HCT116 (cell line): ENCODE measurements around the gene GMDS. TPM values are rescaled to one million over a fixed set of nuclear protein-coding genes. Genes with fewer than 3 reads are reported as not detected.

Experiments
- ATAC-seq: fragments of 200-7000 bp; cut with Tn5 transposase; 2 replicates; pipeline ENCODE4 v1.9.1; 2020; ENCODE audit warnings: mild to moderate bottlenecking, moderate library complexity
- BruUV-seq: library from RNA; stranded (reverse); fragments of 400-500 nt; replicated peaks from 2 replicates; lab custom pipeline; 2021; lab: Mats Ljungman, UMichigan
- CTCF ChIA-PET: fragments of 300-600 bp; sonication (Branson Sonifier 250); formaldehyde crosslinking; loops from one replicate; lab custom pipeline; 2021; ENCODE audit warnings: antibody characterized with exemption; lab: Charles Lee
- POLR2A ChIA-PET: fragments of 300-600, 350-600 bp; sonication (Branson Sonifier 250); formaldehyde crosslinking; loops from one replicate; lab custom pipeline; 2021; ENCODE audit warnings: antibody characterized with exemption; lab: Charles Lee
- RAD21 ChIA-PET, 2 experiments: fragments of 300-600 bp; sonication (Branson Sonifier 250); formaldehyde crosslinking; loops; one replicate each; lab custom pipeline; 2023; ENCODE audit warnings: low total read pairs in 2 of 2; ENCODE audit not compliant: uncharacterized antibody in 2 of 2, unreplicated experiment in 2 of 2, low non-redundant PET in 1 of 2; lab: Charles Lee
- DNase-seq: peaks from one replicate; pipeline ENCODE4 v3.0.0-alpha.2; 2010; ENCODE audit warnings: low read depth, low spot score
- H2AFZ ChIP-seq: fragments of 200-600 bp; shearing (Covaris generic), sonication (generic); 2 replicates; pipeline ENCODE4 v1.6.1; 2017; ENCODE audit warnings: low read depth, mixed run types, mixed read lengths, antibody characterized with exemption, low read length; ENCODE audit not compliant: poor library complexity, severe bottlenecking
- H3K27ac ChIP-seq: 2 replicates; pipeline ENCODE4 v1.5.1; 2012; ENCODE audit warnings: low read depth, low read length
- H3K27me3 ChIP-seq: fragments of 200-600 bp; sonication (generic); 2 replicates; pipeline ENCODE4 v1.6.1; 2016; ENCODE audit warnings: mixed run types, low read length, mixed read lengths; ENCODE audit not compliant: insufficient read depth
- H3K36me3 ChIP-seq, 2 experiments: fragments of 200-500 bp in 1 of 2; fragments of 200-600 bp in 1 of 2; sonication (Bioruptor generic) in 1 of 2; sonication (generic) in 1 of 2; 2 replicates each; pipeline versions ENCODE4 v1.5.1 to v1.6.1; 2014 to 2016; ENCODE audit warnings: low read length in 2 of 2, inconsistent platforms in 1 of 2, mixed read lengths in 1 of 2, mixed run types in 1 of 2; ENCODE audit not compliant: insufficient read depth in 2 of 2, control insufficient read depth in 1 of 2
- H3K4me1 ChIP-seq, 2 experiments: fragments of 200-600 bp in 1 of 2; sonication (generic) in 1 of 2; 2 replicates each; pipeline versions ENCODE4 v1.5.1 to v1.6.1; 2012 to 2017; ENCODE audit warnings: low read length in 2 of 2, inconsistent platforms in 1 of 2, mild to moderate bottlenecking in 1 of 2, mixed read lengths in 1 of 2, mixed run types in 1 of 2, moderate library complexity in 1 of 2; ENCODE audit not compliant: insufficient read depth in 2 of 2, control insufficient read depth in 1 of 2
- H3K4me2 ChIP-seq: fragments of 200-600 bp; sonication (generic); 2 replicates; pipeline ENCODE4 v1.6.1; 2017; ENCODE audit warnings: mixed run types, low read length, mixed read lengths
- H3K4me3 ChIP-seq, 2 experiments: fragments of 200-600 bp in 1 of 2; sonication (generic) in 1 of 2; replicated peaks in 1 of 2; 2 replicates each; pipeline ENCODE4 v1.5.1; 2011 to 2016; ENCODE audit warnings: low read length in 2 of 2, control low read depth in 1 of 2, low read depth in 1 of 2, mild to moderate bottlenecking in 1 of 2, mixed read lengths in 1 of 2, mixed run types in 1 of 2
- H3K79me2 ChIP-seq: fragments of 200-600 bp; sonication (generic); 2 replicates; pipeline ENCODE4 v1.6.1; 2017; ENCODE audit warnings: mild to moderate bottlenecking, mixed run types, low read length, moderate library complexity, mixed read lengths; ENCODE audit not compliant: insufficient read depth
- H3K9ac ChIP-seq: fragments of 200-600 bp; sonication (generic); 2 replicates; pipeline ENCODE4 v1.6.1; 2016; ENCODE audit warnings: low read length, mixed read lengths
- H3K9me2 ChIP-seq: fragments of 200-600 bp; sonication (generic), shearing (Covaris generic); 2 replicates; pipeline ENCODE4 v1.6.1; 2017; ENCODE audit warnings: mixed run types, mild to moderate bottlenecking, moderate library complexity; ENCODE audit not compliant: insufficient read depth
- H3K9me3 ChIP-seq, 2 experiments: fragments of 200-500 bp in 1 of 2; fragments of 200-600 bp in 1 of 2; sonication (Bioruptor generic) in 1 of 2; sonication (generic) in 1 of 2; 2 replicates each; pipeline ENCODE4 v1.6.1; 2014 to 2017; ENCODE audit warnings: low read length in 2 of 2, mixed read lengths in 2 of 2, inconsistent platforms in 1 of 2, low read depth in 1 of 2, mild to moderate bottlenecking in 1 of 2, mixed run types in 1 of 2, moderate library complexity in 1 of 2; ENCODE audit not compliant: control insufficient read depth in 1 of 2, insufficient read depth in 1 of 2
- H4K20me1 ChIP-seq: fragments of 200-600 bp; sonication (generic), shearing (Covaris generic); 2 replicates; pipeline ENCODE4 v1.6.1; 2017; ENCODE audit warnings: mixed run types, mild to moderate bottlenecking, moderate library complexity; ENCODE audit not compliant: insufficient read depth
- ATF3 ChIP-seq: IDR thresholded peaks from 2 replicates; pipeline ENCODE4 v1.6.1; 2012
- CTCF ChIP-seq, 3 experiments: fragments of 200-600 bp in 1 of 3; sonication (generic) in 1 of 3; IDR thresholded peaks in 2 of 3; conservative IDR thresholded peaks in 1 of 3; 2 replicates each; pipeline ENCODE4 v1.5.1; 2012 to 2017; ENCODE audit warnings: low read depth in 2 of 3, low read length in 2 of 3, antibody characterized with exemption in 1 of 3, borderline replicate concordance in 1 of 3, control low read depth in 1 of 3, mild to moderate bottlenecking in 1 of 3, mixed read lengths in 1 of 3, mixed run types in 1 of 3, moderate library complexity in 1 of 3; ENCODE audit not compliant: insufficient read depth in 1 of 3
- EGR1 ChIP-seq: IDR thresholded peaks from 2 replicates; pipeline ENCODE4 v1.6.1; 2012; ENCODE audit warnings: low read depth
- JUND ChIP-seq: IDR thresholded peaks from 2 replicates; pipeline ENCODE4 v1.6.1; 2012
- RAD21 ChIP-seq: IDR thresholded peaks from 2 replicates; pipeline ENCODE4 v1.6.1; 2012; ENCODE audit warnings: low read depth, mild to moderate bottlenecking
- SIN3A ChIP-seq: IDR thresholded peaks from 2 replicates; pipeline ENCODE4 v1.6.1; 2012; ENCODE audit warnings: low read depth
- SRF ChIP-seq: IDR thresholded peaks from 2 replicates; pipeline ENCODE4 v1.6.1; 2012; ENCODE audit warnings: low read depth
- intact Hi-C: fragments of 100-400 bp; cut with micrococcal nuclease; formaldehyde crosslinking; loops from 2 replicates; pipeline ENCODE4 v1.10.0; 2022
- total RNA-seq: library from RNA; stranded (reverse); gene quantifications from one replicate; pipeline ENCODE4 v1.2.1, GENCODE V29; 2021; ENCODE audit not compliant: unreplicated experiment
- TF ChIP-seq, protein P1 (sequence below): IDR thresholded peaks from 2 replicates; pipeline ENCODE4 v1.6.1; 2011; ENCODE audit warnings: mild to moderate bottlenecking, low read length, moderate library complexity; ENCODE audit not compliant: insufficient replicate concordance; ENCODE audit errors: extremely low read depth
- TF ChIP-seq, protein P2 (sequence below): IDR thresholded peaks from 2 replicates; pipeline ENCODE4 v1.6.1; 2012

GMDS gene
- total RNA-seq, 1 experiment from 2014 or later: 34.4 TPM

DNA sequence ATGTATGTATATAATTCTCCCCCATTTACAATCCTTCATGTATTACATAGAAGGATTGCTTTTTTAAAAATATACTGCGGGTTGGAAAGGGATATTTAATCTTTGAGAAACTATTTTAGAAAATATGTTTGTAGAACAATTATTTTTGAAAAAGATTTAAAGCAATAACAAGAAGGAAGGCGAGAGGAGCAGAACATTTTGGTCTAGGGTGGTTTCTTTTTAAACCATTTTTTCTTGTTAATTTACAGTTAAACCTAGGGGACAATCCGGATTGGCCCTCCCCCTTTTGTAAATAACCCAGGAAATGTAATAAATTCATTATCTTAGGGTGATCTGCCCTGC lies 632.1 kb downstream of the GMDS start:
- Histone ChIP-seq H3K9me3 (no peaks in the 10 kb centered on the region), H3K4me1 (peaks cover 11 to 22% of the 10 kb centered on the region in 2 experiments; a peak in 3 of 4 replicates), H3K9me2 (no peaks in the 10 kb centered on the region), H3K4me2 (peak overlapping the region; percentile 97; the same call in 1 of the 2 replicates), H3K9ac (peak overlapping the region; percentile 16; the same call in 1 of the 2 replicates), H2AFZ (no peak overlapping the region), H3K27ac (no peak overlapping the region), H3K79me2 (peaks cover 40% of the 10 kb centered on the region), H3K4me3 (peak overlapping the region in 1 of 2 experiments; percentile 79; a peak in 2 of 4 replicates), H4K20me1 (0 out of 2 replicates have a peak, but pooled peaks cover 6% of the 10 kb centered on the region), H3K27me3 (no peaks in the 10 kb centered on the region), H3K36me3 (peaks cover 3 to 4% of the 10 kb centered on the region in 2 experiments; a peak in 1 of 4 replicates)
- no peak for ATAC-seq
- CTCF ChIA-PET: interaction anchor here (1.9 to 2.1 kb wide), 2 partner anchors 74 to 740 kb away, joined by 7 to 9 read pairs; no protein-coding TSS in a partner anchor
- intact Hi-C loops: no loop called here
- RAD21 ChIA-PET: interaction anchor here in 1 of 2 experiments (0.8 kb wide), 1 partner anchor 73 kb away, joined by 5 read pairs; no protein-coding TSS in a partner anchor
- no peak for DNase-seq
- POLR2A ChIA-PET: no interaction called here
- no TSS peak for BruUV-seq
- TF ChIP-seq EGR1: no peak
- TF ChIP-seq SRF: no peak
- no peak for TF ChIP-seq JUND
- no peak for TF ChIP-seq RAD21
- TF ChIP-seq SIN3A: no peak
- TF ChIP-seq ATF3: no peak
- no peak for TF ChIP-seq CTCF (IDR thresholded peaks at IDR 0.05 in 2 of 3, conservative IDR thresholded peaks at IDR 0.05 in 1 of 3; ENCODE audit: borderline replicate concordance in 1 of 3, insufficient read depth in 1 of 3, low read depth in 2 of 3, low read length in 2 of 3)
- TF ChIP-seq, protein P1, sequence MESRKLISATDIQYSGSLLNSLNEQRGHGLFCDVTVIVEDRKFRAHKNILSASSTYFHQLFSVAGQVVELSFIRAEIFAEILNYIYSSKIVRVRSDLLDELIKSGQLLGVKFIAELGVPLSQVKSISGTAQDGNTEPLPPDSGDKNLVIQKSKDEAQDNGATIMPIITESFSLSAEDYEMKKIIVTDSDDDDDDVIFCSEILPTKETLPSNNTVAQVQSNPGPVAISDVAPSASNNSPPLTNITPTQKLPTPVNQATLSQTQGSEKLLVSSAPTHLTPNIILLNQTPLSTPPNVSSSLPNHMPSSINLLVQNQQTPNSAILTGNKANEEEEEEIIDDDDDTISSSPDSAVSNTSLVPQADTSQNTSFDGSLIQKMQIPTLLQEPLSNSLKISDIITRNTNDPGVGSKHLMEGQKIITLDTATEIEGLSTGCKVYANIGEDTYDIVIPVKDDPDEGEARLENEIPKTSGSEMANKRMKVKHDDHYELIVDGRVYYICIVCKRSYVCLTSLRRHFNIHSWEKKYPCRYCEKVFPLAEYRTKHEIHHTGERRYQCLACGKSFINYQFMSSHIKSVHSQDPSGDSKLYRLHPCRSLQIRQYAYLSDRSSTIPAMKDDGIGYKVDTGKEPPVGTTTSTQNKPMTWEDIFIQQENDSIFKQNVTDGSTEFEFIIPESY: no peak
- TF ChIP-seq, protein P2, sequence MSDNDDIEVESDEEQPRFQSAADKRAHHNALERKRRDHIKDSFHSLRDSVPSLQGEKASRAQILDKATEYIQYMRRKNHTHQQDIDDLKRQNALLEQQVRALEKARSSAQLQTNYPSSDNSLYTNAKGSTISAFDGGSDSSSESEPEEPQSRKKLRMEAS: no peak
